SU-DHL-6 (cell line): ENCODE measurements around the gene NSD1.

Source experiments
- EZH2phosphoT487 ChIP-seq: fragments of 200-600 bp; sonication (generic), shearing (Covaris generic); conservative IDR thresholded peaks from 2 replicates; pipeline ENCODE4 v1.6.1; 2018; ENCODE audit warnings: mild to moderate bottlenecking, antibody characterized with exemption, low read length, moderate library complexity, mixed read lengths
- TF ChIP-seq, protein P1 (sequence below): fragments of 200-600 bp; sonication (generic); IDR thresholded peaks from one replicate; pipeline ENCODE4 v1.5.1; 2017; ENCODE audit warnings: antibody characterized with exemption, mild to moderate bottlenecking, low read length, moderate library complexity; ENCODE audit not compliant: insufficient read depth, poor library complexity, severe bottlenecking

DNA sequence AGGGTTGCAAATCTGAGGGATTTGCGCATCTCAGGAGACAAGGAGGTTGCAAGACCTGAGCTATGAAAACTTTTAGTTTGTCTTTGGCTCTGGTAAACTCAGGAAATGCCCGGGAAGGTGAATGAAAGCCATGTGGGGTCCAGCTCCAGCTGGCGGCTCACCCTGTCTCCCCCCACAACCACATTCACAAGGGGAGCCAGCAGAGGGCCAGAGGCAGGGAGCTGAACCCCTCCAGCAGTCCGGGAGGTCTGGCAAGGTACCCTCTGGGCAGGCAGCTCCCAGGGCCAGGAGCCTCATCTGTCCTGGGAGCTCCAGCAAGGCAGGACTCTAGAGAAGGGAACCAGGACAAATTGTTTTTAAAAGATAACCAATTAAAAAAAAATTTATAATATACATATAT is 49.4 kb upstream of the NSD1 start:
- no peak for TF ChIP-seq EZH2phosphoT487
- TF ChIP-seq, protein P1, sequence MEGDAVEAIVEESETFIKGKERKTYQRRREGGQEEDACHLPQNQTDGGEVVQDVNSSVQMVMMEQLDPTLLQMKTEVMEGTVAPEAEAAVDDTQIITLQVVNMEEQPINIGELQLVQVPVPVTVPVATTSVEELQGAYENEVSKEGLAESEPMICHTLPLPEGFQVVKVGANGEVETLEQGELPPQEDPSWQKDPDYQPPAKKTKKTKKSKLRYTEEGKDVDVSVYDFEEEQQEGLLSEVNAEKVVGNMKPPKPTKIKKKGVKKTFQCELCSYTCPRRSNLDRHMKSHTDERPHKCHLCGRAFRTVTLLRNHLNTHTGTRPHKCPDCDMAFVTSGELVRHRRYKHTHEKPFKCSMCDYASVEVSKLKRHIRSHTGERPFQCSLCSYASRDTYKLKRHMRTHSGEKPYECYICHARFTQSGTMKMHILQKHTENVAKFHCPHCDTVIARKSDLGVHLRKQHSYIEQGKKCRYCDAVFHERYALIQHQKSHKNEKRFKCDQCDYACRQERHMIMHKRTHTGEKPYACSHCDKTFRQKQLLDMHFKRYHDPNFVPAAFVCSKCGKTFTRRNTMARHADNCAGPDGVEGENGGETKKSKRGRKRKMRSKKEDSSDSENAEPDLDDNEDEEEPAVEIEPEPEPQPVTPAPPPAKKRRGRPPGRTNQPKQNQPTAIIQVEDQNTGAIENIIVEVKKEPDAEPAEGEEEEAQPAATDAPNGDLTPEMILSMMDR: no peak
